MM.1S (cell line): Measurements from ENCODE around the gene F10.

Experiments used
- CTCF ChIP-seq: fragments of 300-600 bp; sonication (generic); IDR thresholded peaks from 2 replicates; pipeline ENCODE4 v1.5.1; 2016; ENCODE audit warnings: antibody characterized with exemption, low read length, mixed read lengths
- EZH2 ChIP-seq: fragments of 300-600 bp; sonication (generic); optimal IDR thresholded peaks from 2 replicates; pipeline ENCODE3; 2017; ENCODE audit warnings: low read depth, mild to moderate bottlenecking, antibody characterized with exemption, low read length, mixed read lengths

GRCh38 chr13:113083402-113084061 lies 39.1 kb upstream of the F10 start:
- TF ChIP-seq CTCF (no peak), EZH2 (no peak)
